Measurements from ENCODE around the gene EIF4G3. TPM values are rescaled to one million over a fixed set of nuclear protein-coding genes. Genes with fewer than 3 reads are reported as not detected.
"Not testable (repeated sequence)": the region's sequence is repeated elsewhere in the genome, so short reads cannot be mapped to it uniquely, and the experiment has no call there.

The EIF4G3 gene
- total RNA-seq, 4 donors from 2014 or later, result 48.6 to 73.6 (median 57.9) TPM

DNA sequence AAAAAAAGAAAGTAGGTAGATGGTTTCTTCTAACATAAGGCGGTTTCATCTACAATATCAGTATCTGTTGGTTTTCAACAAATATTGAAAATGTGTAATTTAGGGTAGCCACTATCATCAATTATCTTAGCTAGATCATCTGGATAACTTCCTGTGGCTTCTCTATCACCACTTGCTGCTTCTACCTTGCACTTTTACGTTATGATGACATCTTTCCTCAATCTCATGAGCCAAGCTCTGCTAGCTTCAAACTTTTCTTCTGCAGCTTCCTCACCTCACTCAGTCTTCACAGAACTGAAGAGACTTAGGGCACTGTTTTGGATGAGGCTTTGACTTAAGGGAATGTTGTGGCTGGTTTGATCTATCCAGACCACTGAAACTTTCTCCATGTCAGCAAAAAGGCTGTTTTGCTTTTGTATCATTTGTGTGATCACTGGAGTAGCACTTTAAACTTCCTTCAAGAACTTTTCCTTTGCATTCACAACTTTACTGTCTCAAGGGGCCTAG is 244.7 kb downstream of the EIF4G3 start:
- peaks cover 0 to 11% (median 0%) of the 10 kb centered on the region in 3 donors for H3K4me1 ChIP-seq
- no peaks in the 10 kb centered on the region for H3K9me3 ChIP-seq
- ATAC-seq, result no peak
- no peak overlapping the region for H3K4me3 ChIP-seq
- no peak overlapping the region for H3K27ac ChIP-seq
- WGBS, 2 donors (ENCODE audit: low coverage in 1 of 2), result 92 to 96% methylated on average over 2 of the region's 2 CpGs
- TF ChIP-seq, protein P1, sequence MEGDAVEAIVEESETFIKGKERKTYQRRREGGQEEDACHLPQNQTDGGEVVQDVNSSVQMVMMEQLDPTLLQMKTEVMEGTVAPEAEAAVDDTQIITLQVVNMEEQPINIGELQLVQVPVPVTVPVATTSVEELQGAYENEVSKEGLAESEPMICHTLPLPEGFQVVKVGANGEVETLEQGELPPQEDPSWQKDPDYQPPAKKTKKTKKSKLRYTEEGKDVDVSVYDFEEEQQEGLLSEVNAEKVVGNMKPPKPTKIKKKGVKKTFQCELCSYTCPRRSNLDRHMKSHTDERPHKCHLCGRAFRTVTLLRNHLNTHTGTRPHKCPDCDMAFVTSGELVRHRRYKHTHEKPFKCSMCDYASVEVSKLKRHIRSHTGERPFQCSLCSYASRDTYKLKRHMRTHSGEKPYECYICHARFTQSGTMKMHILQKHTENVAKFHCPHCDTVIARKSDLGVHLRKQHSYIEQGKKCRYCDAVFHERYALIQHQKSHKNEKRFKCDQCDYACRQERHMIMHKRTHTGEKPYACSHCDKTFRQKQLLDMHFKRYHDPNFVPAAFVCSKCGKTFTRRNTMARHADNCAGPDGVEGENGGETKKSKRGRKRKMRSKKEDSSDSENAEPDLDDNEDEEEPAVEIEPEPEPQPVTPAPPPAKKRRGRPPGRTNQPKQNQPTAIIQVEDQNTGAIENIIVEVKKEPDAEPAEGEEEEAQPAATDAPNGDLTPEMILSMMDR (IDR thresholded peaks at IDR 0.05), result no peak
- TF ChIP-seq EP300 (IDR thresholded peaks at IDR 0.05) (no peak), POLR2A (IDR thresholded peaks at IDR 0.05) (no peak), POLR2AphosphoS5 (IDR thresholded peaks at IDR 0.05) (no peak)
- H3K27me3 ChIP-seq, result no peaks in the 10 kb centered on the region
- peaks cover 0 to 9% of the 10 kb centered on the region in 2 donors for H3K36me3 ChIP-seq

DNA sequence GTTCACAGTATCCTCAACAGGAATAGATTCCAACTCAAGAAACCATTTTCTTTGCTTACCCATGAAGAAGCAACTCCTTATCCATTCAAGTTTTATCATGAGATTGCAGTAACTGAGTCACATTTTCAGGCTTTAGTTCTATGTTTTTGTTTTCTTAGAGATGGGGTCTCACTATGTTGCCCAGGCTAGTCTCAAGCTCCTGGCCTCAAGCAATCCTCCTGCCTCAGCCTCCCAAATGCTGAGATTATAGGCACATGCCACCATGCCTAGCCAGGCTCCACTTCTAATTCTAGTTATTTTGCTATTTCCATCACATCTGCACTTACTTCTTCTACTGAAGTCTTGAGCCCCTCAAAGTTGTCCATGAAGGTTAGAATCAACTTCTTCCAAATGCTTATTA is 246.3 kb downstream of the EIF4G3 start:
- H3K4me3 ChIP-seq, result no peak overlapping the region
- no peak overlapping the region for H3K27ac ChIP-seq
- H3K27me3 ChIP-seq, result no peaks in the 10 kb centered on the region
- no peaks in the 10 kb centered on the region for H3K4me1 ChIP-seq
- ATAC-seq, result no peak
- TF ChIP-seq POLR2A (IDR thresholded peaks at IDR 0.05) (no peak), POLR2AphosphoS5 (IDR thresholded peaks at IDR 0.05) (no peak), EP300 (IDR thresholded peaks at IDR 0.05) (no peak)
- TF ChIP-seq, protein P1 (IDR thresholded peaks at IDR 0.05), result no peak
- peaks cover 0 to 9% of the 10 kb centered on the region in 2 donors for H3K36me3 ChIP-seq
- no peaks in the 10 kb centered on the region for H3K9me3 ChIP-seq

DNA sequence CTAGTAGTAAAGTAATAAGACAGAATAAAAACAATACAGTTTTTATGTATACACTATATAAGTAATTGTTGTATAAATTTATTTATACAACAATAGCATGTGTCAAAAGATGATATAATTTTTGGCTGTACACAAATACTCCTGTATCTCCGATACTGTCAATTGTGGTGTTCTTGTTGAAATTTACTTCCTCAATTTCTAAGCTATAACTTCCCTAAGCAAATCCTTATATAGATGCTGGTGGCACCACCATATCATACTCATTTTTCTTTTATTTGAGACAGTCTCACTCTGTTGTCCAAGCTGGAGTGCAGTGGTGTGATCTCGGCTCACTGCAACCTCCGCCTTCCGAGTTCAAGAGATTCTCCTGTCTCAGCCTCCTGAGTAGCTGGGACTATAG is 248.6 kb downstream of the EIF4G3 start:
- H3K27me3 ChIP-seq, result no peaks in the 10 kb centered on the region
- WGBS, 2 donors (ENCODE audit: low coverage in 1 of 2), result 79 to 84% methylated on average over 4 of the region's 4 CpGs
- no peak overlapping the region for H3K4me3 ChIP-seq
- TF ChIP-seq EP300 (IDR thresholded peaks at IDR 0.05) (no peak), POLR2AphosphoS5 (IDR thresholded peaks at IDR 0.05) (no peak), POLR2A (IDR thresholded peaks at IDR 0.05) (no peak)
- TF ChIP-seq, protein P1 (IDR thresholded peaks at IDR 0.05), result no peak
- H3K4me1 ChIP-seq, result no peaks in the 10 kb centered on the region
- no peak for ATAC-seq
- H3K27ac ChIP-seq, result no peak overlapping the region
- no peaks in the 10 kb centered on the region for H3K9me3 ChIP-seq
- peaks cover 0 to 9% of the 10 kb centered on the region in 2 donors for H3K36me3 ChIP-seq

DNA sequence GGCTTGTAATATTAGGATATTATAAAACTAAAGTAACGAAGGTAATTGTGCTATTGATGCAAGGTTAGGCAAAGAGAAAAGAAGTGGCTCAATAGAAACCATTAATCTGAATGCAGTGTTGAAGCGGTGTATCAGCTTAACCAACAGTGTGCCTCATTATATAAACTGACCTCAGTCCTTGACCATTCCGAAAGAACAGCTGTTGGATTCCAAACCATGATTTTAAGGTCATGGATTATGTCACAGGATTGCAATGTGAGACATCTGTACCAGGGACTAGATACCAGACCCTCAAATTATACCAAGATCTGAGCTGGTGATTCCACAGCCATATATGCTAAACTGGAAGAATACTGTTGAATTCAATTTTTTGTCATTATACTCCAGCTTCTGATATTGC is 255.4 kb downstream of the EIF4G3 start:
- TF ChIP-seq, protein P1 (IDR thresholded peaks at IDR 0.05), result no peak
- TF ChIP-seq POLR2AphosphoS5 (IDR thresholded peaks at IDR 0.05) (no peak), POLR2A (IDR thresholded peaks at IDR 0.05) (no peak), EP300 (IDR thresholded peaks at IDR 0.05) (no peak)
- 87% methylated on average over 3 of the region's 3 CpGs for WGBS, 2 donors (ENCODE audit: low coverage in 1 of 2)
- no peak overlapping the region for H3K27ac ChIP-seq
- no peaks in the 10 kb centered on the region for H3K4me1 ChIP-seq
- no peaks in the 10 kb centered on the region for H3K27me3 ChIP-seq
- no peaks in the 10 kb centered on the region for H3K9me3 ChIP-seq
- no peaks in the 10 kb centered on the region for H3K36me3 ChIP-seq
- H3K4me3 ChIP-seq, result no peak overlapping the region
- no peak for ATAC-seq

DNA sequence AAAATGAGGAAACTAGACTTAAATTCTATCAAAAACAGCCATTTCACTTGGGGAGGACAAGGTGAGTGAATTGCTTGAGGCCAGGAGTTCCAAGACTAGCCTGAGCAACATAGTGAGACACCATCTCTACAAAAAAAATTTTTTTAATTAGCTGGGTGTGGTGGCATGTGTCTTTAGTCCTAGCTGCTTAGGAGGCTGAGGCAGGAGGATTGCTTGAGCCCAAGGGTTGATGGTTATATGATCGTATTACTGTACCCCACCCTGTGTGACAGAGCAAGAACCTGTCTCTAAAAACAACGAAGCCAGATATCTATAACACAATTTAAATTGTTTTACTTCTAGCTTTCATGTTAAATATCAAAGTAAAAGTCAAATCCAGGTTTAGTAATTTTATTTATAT is 263.5 kb downstream of the EIF4G3 start:
- 85 to 97% methylated on average over 2 of the region's 2 CpGs for WGBS, 2 donors (ENCODE audit: low coverage in 1 of 2)
- Histone ChIP-seq H3K27ac (no peak overlapping the region), H3K9me3 (no peaks in the 10 kb centered on the region), H3K4me1 (no peaks in the 10 kb centered on the region), H3K4me3 (no peak overlapping the region), H3K36me3 (no peaks in the 10 kb centered on the region), H3K27me3 (no peaks in the 10 kb centered on the region)
- no peak for TF ChIP-seq POLR2A (IDR thresholded peaks at IDR 0.05)
- TF ChIP-seq, protein P1 (IDR thresholded peaks at IDR 0.05), result no peak
- no peak for ATAC-seq

DNA sequence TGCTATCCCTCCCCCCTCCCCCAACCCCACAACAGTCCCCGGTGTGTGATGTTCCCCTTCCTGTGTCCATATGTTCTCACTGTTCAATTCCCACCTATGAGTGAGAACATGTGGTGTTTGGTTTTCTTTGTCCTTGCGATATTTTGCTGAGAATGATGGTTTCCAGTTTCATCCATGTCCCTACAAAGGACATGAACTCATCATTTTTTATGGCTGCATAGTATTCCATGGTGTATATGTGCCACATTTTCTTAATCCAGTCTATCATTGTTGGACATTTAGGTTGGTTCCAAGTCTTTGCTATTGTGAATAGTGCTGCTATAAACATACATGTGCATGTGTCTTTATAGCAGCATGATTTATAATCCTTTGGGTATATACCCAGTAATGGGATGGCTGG is 269.2 kb downstream of the EIF4G3 start:
- H3K27ac ChIP-seq, ATAC-seq, H3K4me1 ChIP-seq, H3K27me3 ChIP-seq, H3K4me3 ChIP-seq, H3K9me3 ChIP-seq, H3K36me3 ChIP-seq: not testable (repeated sequence)
- WGBS, 2 donors (ENCODE audit: low coverage in 1 of 2), result no CpG with 5 or more reads among the region's 2 CpGs

Data from gastroesophageal sphincter (tissue), 4 donors.